HG03025 (cell line): Measurements from ENCODE around the gene ARHGAP45.
A peak's percentile ranks its signal among the peaks of the same experiment; 100 is the strongest.

Experiments used
- ATAC-seq: cut with Tn5 transposase; IDR thresholded peaks from one replicate; pipeline ENCODE4 v1.9.1; 2021; ENCODE audit warnings: mild to moderate bottlenecking, moderate library complexity; ENCODE audit not compliant: unreplicated experiment, low FRiP score

ARHGAP45 gene

DNA sequence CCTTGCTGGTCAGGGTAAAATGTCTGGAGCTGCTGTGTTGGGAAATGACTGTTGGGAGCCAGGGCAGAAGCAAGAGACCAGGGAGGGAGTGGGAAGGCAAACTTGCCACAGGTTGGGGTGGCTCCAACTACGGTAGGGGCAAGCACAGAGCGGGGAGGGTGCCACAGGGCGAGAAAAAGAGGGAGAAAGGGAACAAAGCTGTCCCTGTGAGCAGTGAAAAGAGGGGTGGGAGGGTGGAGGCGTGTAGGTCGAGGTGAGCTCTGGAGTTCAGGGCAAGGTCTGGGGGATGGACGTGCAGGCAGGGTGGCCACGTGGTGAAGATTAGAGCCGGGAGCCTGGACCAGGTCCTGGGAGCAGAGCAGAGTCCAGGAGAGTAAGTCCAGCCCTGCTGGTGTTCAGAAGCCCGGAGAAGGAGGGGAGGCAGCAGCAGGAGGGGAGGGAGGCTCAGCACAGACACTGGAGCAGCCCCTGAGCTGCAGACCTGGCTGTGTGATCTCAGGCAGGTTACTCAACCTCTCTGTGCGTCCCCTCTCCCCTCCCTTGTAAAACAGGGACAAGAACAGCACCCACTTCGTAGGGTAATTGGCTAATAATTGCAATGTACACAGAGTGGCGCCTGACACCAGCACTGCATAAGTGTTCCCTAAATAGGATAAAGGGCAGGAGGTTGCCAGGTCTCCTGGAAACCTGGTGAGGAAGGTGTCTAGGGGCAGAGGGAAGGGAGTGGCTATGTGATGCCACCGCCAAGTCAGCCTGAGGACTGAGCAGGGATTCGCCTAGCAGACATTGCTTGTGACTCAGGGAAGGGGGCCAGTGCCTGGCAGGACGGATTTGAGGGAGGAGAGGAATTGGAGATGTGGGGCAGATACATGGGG, 31.4 kb downstream of the ARHGAP45 start:
- ATAC-seq, result no peak

DNA sequence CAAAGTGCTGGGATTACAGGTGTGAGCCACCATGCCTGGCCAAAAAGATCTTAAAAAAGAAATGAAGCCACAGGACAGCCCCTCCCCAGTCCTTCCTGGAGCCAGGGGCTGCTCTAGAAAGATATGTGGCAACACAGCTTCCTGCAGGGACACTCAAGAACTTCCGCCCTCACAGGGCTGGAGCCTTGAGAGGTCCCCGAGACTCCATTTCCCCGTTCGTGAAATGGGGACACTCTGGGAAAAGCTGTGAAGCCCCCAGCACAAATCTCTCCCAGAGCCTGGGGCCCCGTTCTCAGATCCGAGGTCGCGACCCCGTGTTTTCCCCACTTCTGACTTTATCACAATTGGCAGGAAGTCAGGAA, 34.4 kb downstream of the ARHGAP45 start:
- no peak for ATAC-seq

DNA sequence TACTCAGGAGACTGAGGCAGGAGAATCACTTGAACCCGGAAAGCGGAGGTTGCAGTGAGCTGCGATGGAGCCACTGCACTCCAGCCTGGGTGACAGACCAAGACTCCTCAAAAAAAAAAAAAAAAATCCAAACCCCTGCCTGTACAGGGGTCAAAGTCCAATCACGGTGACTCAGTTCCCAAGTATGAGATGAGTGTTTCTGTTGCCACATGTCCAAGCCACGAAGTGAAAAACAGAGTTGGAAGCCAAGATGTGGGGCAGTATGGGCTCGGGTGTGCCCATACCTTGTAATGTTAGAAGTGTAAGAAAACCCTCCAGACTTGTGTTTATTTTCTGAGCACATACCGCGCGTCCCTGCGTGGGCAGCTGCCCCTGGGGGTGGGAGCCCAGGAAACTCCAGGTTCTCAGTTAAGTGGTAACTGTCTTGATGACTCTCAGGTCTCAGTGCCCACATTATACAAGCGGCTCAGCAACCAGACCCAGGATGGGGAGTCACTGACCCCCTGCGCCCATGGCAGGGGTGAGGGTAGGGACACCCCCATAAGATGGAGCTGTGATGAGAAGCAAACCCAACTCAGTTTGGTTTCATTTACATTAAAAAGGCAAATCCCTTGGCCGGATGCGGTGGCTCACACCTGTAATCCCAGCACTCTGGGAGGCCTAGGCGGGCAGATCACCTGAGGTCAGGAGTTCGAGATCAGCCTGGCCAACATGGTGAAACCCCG, 35.6 kb downstream of the ARHGAP45 start:
- ATAC-seq, result no peak

GRCh38 chr19:1103132-1103707, 36.3 kb downstream of the ARHGAP45 start:
- no peak for ATAC-seq

GRCh38 chr19:1103708-1104310, 36.8 kb downstream of the ARHGAP45 start, which contains the start of gene GPX4:
TSS of gene GPX4 (plus strand) at chr19:1103994. CDS start at chr19:1104044, 50 bp downstream.
- peak; percentile 50 for ATAC-seq

DNA sequence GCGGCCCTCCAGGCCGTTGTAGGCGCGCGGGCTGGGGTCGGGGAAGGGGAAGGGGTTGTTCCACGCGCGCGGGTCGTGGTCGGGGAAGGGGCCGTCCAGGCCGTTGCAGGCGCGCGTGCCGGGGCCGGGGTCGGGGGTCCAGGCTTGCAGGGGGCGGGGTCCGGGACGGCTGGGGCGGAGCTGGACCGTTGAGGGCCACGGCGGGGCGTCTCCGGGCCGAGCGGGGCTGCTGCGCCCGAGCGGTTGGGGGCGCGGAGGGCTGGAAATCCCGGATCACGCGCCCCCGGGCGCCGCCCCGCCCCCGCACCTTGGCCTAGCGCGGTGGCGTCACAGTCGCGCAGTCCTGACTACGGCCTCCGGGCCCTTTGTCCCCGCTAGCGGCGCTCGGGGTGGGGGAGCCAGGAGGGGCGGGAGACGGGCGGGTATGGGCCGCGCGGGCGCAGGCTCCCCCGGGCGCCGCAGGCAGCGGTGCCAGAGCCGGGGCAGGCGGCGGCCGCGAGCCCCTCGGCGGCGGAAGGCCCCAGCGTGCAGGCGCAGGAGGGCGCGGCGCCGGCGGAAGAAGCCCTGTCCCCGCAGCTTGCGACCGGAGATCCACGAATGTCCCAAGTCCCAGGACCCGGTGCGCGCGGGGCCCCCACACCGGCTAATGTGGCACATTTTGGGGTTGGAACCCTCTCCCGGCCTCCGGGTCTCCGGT, 37.5 kb downstream of the ARHGAP45 start:
- peak; percentile 26 for ATAC-seq

- ATAC-seq, result no peak
These were observed 38.3 kb downstream of the ARHGAP45 start for GRCh38 chr19:1105008-1105872.

- no peak for ATAC-seq
These were observed 39.2 kb downstream of the ARHGAP45 start for GRCh38 chr19:1105873-1106840.

DNA sequence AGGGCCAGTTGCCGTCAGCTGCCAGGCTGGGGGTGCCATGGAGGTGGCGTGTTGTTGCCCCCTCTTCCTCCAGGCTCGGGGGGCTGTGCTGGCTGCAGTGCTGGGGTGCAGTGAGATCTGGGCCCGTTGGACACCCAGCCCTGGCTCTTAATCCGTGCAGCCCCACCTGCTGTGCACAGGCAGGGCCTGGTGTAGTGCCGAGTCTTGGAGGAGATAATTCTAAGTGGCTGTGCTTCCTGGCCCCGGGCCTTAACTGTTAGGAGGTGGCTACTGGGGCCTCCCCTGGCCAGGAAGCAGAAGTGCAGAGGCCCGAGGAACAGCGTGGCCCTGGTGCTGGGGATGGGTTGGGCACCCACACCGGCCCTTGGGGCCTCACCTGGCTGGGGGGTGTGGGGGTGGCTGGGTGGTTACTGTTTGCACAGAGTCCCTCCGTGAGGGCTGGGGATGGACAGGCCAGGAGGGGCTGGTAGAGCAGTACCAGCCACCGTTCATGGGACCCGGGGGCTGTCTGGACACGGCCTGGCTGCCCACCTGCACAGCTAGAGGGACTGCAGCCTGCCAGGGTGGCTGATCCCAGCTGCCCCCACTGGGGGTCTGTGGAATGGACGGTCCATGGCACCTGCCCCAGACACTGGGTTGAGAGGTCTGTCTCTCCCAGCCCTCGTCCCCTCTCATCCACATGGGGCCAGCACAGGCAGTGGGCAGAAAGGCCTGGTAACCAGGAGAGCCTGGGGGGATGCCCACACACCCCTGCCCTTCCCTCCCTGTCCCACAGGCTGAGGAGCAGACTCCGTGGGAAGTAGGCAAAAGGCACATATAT, 40.1 kb downstream of the ARHGAP45 start:
- ATAC-seq, result no peak

GRCh38 chr19:1107661-1108261, 40.8 kb downstream of the ARHGAP45 start:
- no peak for ATAC-seq

DNA sequence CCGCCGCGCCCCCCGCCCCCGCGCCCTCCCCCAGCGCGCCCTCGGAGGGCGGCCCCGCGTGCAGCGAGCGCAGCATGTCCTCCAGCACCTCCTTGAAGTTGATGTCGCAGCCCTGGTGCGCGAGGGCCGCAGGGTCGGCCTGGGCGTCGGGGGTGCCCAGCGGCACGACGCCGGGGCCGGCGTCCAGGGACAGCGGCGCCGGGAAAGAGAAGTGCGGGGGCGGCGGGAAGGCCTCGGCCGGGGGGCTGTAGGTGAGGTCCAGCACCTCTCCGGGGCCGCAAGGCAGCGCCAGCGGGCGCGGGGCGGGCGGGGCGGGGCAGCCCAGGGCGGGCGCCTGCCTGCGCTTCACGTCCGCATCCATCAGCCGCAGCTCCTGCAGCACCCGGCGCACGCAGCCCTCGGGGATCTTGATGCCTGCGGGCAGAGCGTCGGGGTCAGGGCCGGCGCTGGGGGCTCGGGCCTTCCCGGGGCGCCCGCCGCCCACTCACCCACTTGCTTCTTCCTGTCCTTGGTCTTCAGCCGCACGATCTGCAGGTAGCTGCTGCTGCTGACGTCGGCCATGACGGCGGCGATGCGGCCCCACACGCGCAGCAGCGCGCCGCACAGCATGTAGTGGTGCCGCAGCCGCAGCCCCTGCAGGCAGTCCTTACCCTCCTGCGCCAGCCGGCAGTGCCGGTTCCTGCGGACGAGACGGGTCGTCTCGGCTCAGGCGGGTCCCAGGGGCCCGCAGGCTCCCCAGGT, 41.5 kb downstream of the ARHGAP45 start:
- no peak for ATAC-seq

DNA sequence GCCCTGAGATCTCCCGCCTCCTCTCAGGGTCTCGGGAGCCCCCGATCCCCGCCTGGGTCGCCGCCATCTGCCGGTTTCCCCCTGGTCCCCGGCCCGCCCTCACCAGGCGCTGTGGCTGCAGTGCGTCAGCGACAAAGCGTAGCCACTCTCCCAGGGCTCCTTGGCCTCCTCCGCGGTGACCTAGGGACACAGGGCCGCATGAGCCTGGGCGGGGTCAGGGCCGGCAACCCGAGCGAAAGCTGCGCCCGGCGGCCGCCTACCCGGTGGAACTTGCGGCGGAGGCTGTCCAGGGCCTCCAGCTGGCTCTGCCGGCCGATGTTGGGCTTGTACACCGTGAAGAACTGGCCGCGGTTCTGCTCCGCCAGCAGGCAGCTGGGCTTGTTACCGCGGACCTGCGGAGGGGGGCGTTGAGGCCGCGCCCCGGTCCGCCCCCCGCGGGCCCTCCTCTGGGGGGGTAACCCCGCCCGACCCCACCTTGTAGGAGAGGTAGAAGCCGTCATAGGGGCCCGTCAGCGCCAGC, 42.1 kb downstream of the ARHGAP45 start:
- ATAC-seq, result no peak

DNA sequence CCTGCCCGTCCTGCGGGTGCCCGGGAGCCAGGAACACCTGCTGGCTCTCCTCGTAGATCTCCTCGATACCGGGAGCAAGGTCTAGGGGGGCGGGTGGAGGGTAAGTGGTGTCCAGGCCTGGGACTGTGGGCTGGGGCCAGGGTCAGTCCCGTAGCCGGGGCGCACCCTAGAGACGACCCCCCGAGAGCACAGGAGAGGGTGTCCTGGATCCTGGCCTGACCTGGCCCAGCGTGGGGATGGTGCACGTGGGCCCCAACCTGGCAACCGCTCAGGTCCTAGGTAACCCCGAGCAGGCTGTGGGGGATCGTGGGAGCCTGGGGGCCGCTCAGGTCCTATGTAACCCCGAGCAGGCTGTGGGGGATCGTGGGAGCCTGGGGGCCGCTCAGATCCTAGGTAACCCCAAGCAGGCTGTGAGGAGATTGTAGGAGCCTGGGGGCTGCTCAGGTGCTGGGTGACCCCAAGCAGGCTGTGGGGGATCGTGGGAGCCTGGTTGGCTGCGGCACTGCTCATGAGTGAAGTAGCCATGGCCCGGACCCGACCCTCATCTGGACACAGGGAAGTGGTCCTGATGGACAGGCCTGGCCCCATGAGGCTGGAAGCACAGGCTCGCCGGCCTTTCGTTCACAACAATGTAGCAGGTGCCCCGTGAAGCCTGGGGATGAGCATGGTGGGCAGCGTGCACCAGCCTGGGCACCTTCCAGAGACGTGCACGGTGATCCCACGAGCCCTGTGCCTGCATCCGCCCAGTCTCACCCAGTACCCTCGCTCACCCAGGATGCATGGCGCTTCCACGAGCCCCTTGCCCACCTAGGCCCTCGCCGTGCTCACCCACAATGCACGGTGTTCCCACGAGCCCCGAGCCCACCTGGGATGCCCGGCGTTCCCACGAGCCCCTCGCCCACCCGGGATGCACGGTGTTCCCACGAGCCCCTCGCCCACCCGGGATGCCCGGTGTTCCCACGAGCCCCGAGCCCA, 43.0 kb downstream of the ARHGAP45 start:
- no peak for ATAC-seq

- ATAC-seq, result no peak
These were observed 44.1 kb downstream of the ARHGAP45 start for GRCh38 chr19:1110809-1111640.
